ENCODE results near the gene S100P. TPM values are rescaled to one million over a fixed set of nuclear protein-coding genes. Genes with fewer than 3 reads are reported as not detected.

Gene S100P
- polyA plus RNA-seq, 1 experiment: 0.40 TPM

GRCh38 chr4:6702761-6703160 is 9.1 kb downstream of the S100P start:
- POLR2A ChIA-PET: no interaction called here
- no peak for TF ChIP-seq CTCF (IDR thresholded peaks at IDR 0.05; ENCODE audit: low read depth, low read length)
- H3K9me3 ChIP-seq (ENCODE audit: control insufficient read depth, insufficient read depth, low read length): peaks cover 7% of the 10 kb centered on the region
- no peak overlapping the region for H3K4me3 ChIP-seq (ENCODE audit: low read depth, low read length)
- no peak for DNase-seq (ENCODE audit: low read depth, low spot score)
- H3K27me3 ChIP-seq (ENCODE audit: control insufficient read depth, insufficient read depth, low read length): no peaks in the 10 kb centered on the region
- CTCF ChIA-PET: no interaction called here
- H3K27ac ChIP-seq (ENCODE audit: low read depth, low read length): no peak overlapping the region

- Histone ChIP-seq H3K27ac (ENCODE audit: low read depth, low read length) (no peak overlapping the region), H3K9me3 (ENCODE audit: control insufficient read depth, insufficient read depth, low read length) (peaks cover 7% of the 10 kb centered on the region), H3K27me3 (ENCODE audit: control insufficient read depth, insufficient read depth, low read length) (no peaks in the 10 kb centered on the region), H3K4me3 (ENCODE audit: low read depth, low read length) (no peak overlapping the region)
- ChIA-PET CTCF (interaction anchor here (1.5 kb wide), 1 partner anchor 11 kb away, joined by 3 read pairs; no protein-coding TSS in a partner anchor), POLR2A (interaction anchor here (0.9 to 1.3 kb wide), 2 partner anchors 28 to 30 kb away, joined by 3 to 4 read pairs; a partner anchor contains a TSS)
- DNase-seq (ENCODE audit: low read depth, low spot score): no peak
- no peak for TF ChIP-seq CTCF (IDR thresholded peaks at IDR 0.05; ENCODE audit: low read depth, low read length)
These were observed 10.1 kb downstream of the S100P start for GRCh38 chr4:6703786-6704185.

GRCh38 chr4:6705646-6706045 is 12.0 kb downstream of the S100P start:
- POLR2A ChIA-PET: no interaction called here
- CTCF ChIA-PET: interaction anchor here (0.6 to 1.3 kb wide), 2 partner anchors 229 to 337 kb away, joined by 4 read pairs; a partner anchor contains a TSS

GRCh38 chr4:6706173-6706572 is 12.5 kb downstream of the S100P start:
- Histone ChIP-seq H3K27me3 (ENCODE audit: control insufficient read depth, insufficient read depth, low read length) (no peaks in the 10 kb centered on the region), H3K27ac (ENCODE audit: low read depth, low read length) (no peak overlapping the region), H3K4me3 (ENCODE audit: low read depth, low read length) (no peak overlapping the region), H3K9me3 (ENCODE audit: control insufficient read depth, insufficient read depth, low read length) (peaks cover 7% of the 10 kb centered on the region)
- POLR2A ChIA-PET: no interaction called here
- no peak for TF ChIP-seq CTCF (IDR thresholded peaks at IDR 0.05; ENCODE audit: low read depth, low read length)
- CTCF ChIA-PET: interaction anchor here (1.3 kb wide), 1 partner anchor 337 kb away, joined by 4 read pairs; a partner anchor contains a TSS
- DNase-seq (ENCODE audit: low read depth, low spot score): no peak

More at GRCh38 chr4:6705646-6706045, 12.0 kb downstream of the S100P start:
- Histone ChIP-seq H3K27me3 (ENCODE audit: control insufficient read depth, insufficient read depth, low read length) (no peaks in the 10 kb centered on the region), H3K4me3 (ENCODE audit: low read depth, low read length) (no peak overlapping the region), H3K9me3 (ENCODE audit: control insufficient read depth, insufficient read depth, low read length) (peaks cover 7% of the 10 kb centered on the region), H3K27ac (ENCODE audit: low read depth, low read length) (no peak overlapping the region)
- TF ChIP-seq CTCF (IDR thresholded peaks at IDR 0.05; ENCODE audit: low read depth, low read length): no peak
- DNase-seq (ENCODE audit: low read depth, low spot score): no peak

- CTCF ChIA-PET: interaction anchor here (0.8 to 1.2 kb wide), 2 partner anchors 11 to 164 kb away, joined by 3 read pairs; no protein-coding TSS in a partner anchor
- TF ChIP-seq CTCF (IDR thresholded peaks at IDR 0.05; ENCODE audit: low read depth, low read length): peak; percentile 29
- Histone ChIP-seq H3K9me3 (ENCODE audit: control insufficient read depth, insufficient read depth, low read length) (no peaks in the 10 kb centered on the region), H3K27me3 (ENCODE audit: control insufficient read depth, insufficient read depth, low read length) (peaks cover 3% of the 10 kb centered on the region), H3K27ac (ENCODE audit: low read depth, low read length) (peak within 1 kb of the TSS; percentile 79), H3K4me3 (ENCODE audit: low read depth, low read length) (peak within 1 kb of the TSS; percentile 92)
- POLR2A ChIA-PET: interaction anchor here (0.7 to 1.7 kb wide), 4 partner anchors 20 to 69 kb away, joined by 3 to 10 read pairs (median 4); partner anchors contain the start of gene MRFAP1
- peak; percentile 92 for DNase-seq (ENCODE audit: low read depth, low spot score)
These were observed 15.8 kb downstream of the S100P start, which contains the start of gene MRFAP1L1 for GRCh38 chr4:6709230-6710114. TSS of gene MRFAP1L1 (minus strand) at chr4:6709865. CDS start at chr4:6709629, 236 bp downstream.
